Measurements from ENCODE around the gene ZNF546.

DNA sequence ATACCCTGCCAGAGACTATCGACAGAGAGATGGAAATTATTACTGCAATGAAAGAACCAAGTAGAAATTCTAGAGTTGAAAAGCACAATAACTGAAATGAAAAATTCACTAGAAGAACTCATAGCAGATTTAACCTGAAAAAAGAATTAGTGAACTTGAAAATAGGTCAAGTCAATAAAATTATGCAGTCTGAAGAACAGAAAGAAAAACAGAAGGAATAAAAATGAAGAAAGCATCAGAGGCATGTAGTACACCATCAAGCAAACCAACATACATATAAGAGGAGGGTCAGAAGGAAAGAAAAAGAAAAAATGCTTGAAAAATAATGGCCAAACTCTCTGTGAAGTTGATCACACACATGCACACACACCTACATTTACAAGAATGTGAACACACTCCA, 62.8 kb downstream of the ZNF546 start:
- TF ChIP-seq, protein P1, sequence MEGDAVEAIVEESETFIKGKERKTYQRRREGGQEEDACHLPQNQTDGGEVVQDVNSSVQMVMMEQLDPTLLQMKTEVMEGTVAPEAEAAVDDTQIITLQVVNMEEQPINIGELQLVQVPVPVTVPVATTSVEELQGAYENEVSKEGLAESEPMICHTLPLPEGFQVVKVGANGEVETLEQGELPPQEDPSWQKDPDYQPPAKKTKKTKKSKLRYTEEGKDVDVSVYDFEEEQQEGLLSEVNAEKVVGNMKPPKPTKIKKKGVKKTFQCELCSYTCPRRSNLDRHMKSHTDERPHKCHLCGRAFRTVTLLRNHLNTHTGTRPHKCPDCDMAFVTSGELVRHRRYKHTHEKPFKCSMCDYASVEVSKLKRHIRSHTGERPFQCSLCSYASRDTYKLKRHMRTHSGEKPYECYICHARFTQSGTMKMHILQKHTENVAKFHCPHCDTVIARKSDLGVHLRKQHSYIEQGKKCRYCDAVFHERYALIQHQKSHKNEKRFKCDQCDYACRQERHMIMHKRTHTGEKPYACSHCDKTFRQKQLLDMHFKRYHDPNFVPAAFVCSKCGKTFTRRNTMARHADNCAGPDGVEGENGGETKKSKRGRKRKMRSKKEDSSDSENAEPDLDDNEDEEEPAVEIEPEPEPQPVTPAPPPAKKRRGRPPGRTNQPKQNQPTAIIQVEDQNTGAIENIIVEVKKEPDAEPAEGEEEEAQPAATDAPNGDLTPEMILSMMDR (conservative IDR thresholded peaks at IDR 0.05 in 1 of 2, IDR thresholded peaks at IDR 0.05 in 1 of 2; ENCODE audit: extremely low read depth in 1 of 2, insufficient read depth in 1 of 2, low read depth in 1 of 2, low read length in 2 of 2), result no peak
- no peak for TF ChIP-seq EZH2 (IDR thresholded peaks at IDR 0.05; ENCODE audit: borderline replicate concordance, low read length)
